ENCODE measurements around the gene SORCS3.

Gene SORCS3

DNA sequence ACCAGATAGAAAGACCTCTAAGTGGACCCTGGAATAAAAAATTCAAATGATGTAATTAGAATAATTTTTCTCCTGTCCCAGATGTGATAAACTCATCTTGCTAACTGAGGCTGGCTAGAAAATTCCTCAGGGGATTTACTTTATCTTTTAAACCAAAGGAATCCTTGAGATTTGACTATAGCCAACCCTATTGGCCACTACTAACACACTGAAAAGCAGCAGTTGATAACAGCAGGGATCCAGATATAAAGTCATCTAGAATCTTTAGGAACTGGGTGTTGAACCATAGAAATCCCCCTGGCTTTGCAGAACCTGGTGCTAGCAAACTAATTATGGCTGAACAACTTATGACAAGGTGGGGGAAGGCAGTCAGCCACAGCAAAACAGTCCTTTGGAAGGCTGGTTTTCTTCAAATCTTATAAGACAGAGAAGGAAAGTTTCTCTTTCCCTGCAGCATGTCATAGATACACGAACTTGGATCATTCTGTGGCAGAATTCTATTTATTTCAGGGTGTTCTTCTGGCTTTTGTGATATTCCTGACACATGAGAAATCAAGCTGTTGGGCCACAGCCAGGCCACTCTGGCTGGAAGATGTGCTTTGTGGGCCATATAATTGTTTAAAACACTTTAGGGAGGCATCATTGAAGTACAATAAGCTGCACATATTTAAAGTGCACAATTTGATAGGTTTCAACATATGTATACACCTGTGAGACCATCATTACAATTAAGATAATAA is 643.6 kb downstream of the SORCS3 start:
- no peak for DNase-seq

DNA sequence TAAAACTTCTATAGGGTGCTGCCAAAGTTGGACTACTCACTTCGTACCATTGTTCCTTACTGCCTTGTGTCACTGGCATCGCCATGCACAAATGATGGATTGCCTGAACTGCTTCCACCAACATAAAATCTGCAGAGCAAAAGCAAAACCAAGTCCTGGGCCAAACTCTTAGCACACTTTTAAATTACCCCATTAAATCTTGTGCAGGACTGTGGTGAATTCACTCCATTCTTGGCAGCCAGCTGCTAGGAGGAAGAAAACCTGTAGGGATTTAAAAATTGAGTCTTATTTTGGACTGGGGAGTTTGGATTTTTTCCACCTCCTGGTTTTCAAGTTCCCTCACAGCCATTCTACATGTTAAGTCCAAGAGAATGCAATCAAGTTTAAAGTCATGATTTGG is 646.9 kb downstream of the SORCS3 start:
- DNase-seq, result no peak

DNA sequence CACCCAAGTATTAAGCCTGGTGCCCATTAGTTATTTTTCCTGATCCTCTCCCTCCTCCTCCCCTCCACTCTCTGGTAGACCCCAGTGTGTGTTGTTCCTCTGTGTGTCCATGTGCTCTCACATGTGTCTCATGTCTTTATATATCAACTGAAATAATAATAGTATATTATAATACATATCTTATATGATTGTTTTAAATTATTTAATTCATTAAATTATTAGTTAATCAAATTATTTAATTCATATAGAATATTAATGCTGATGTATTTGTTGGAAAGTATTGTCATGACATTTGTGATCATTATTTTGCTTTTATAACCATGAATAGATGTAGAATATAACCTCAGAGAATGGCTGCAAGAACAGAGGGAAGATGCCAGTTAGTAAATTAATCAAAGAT is 647.5 kb downstream of the SORCS3 start:
- no peak for DNase-seq

DNA sequence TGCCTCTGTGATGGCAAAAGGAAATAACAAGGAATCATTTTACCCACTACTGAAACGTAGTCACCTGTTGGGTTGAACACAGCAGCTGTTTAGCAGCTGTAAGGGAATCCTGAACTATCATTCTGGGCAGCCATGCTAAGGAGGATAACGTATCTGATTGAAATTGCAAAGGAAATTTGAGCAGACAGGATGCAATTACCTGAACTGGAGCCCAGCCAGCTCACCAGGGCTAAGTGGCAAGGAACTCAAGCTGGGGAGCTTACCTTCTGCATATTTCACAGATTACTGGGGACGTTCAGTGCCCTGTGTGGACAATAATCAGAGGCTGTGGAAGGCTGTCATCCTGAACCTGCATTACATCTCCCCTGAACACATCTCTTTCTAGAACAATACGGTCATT is 650.5 kb downstream of the SORCS3 start:
- DNase-seq, result no peak

DNA sequence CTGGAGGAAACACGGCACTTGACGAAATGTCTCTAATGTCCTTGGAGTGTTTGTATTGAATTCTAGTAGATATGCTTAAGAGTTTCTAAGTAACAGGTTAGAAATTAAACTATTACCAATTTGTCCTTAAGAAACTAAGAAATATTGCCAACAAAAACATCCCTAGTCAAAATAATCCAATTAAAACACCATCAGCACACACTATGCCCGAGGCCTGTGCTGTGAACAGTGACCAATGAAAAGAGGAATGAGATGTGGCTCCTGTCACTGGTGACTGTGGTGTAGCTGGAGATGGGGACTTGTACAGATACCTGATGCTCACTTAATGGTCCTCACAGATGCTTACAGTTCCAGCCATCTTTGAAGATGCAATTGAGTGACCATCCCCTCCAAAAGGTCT is 651.1 kb downstream of the SORCS3 start:
- no peak for DNase-seq
